ENCODE data around the gene TUSC2.

DNA sequence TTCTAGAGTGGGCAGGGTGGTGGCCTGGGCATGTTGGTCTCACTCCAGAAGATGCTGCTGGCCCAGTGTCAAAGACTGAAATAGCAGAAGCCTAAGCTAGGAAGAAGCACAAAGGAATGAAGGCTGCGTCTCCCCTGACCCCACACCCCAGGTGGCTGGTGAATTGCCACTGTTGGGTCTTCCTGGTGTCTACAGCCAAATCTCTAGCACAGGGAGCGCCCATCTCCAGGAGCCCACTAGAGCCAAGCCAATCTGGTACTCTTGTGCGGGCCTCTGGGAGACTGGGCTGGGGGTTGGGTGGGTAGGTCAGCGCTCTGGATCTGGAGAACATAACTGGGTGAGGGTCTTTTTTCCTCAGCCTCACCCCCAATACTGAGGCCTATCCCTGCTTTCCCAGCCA, 894 bp downstream of the TUSC2 start:
- TF ChIP-seq EZH2 (IDR thresholded peaks at IDR 0.05; ENCODE audit: insufficient read depth, low read length) = no peak
- TF ChIP-seq, protein P1, sequence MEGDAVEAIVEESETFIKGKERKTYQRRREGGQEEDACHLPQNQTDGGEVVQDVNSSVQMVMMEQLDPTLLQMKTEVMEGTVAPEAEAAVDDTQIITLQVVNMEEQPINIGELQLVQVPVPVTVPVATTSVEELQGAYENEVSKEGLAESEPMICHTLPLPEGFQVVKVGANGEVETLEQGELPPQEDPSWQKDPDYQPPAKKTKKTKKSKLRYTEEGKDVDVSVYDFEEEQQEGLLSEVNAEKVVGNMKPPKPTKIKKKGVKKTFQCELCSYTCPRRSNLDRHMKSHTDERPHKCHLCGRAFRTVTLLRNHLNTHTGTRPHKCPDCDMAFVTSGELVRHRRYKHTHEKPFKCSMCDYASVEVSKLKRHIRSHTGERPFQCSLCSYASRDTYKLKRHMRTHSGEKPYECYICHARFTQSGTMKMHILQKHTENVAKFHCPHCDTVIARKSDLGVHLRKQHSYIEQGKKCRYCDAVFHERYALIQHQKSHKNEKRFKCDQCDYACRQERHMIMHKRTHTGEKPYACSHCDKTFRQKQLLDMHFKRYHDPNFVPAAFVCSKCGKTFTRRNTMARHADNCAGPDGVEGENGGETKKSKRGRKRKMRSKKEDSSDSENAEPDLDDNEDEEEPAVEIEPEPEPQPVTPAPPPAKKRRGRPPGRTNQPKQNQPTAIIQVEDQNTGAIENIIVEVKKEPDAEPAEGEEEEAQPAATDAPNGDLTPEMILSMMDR (IDR thresholded peaks at IDR 0.05; ENCODE audit: insufficient read depth, low read depth, low read length) = no peak
